A673 (cell line): ENCODE measurements around the gene OR8B3. TPM values are rescaled to one million over a fixed set of nuclear protein-coding genes. Genes with fewer than 3 reads are reported as not detected.

Experiments
- Bru-seq: library from RNA; stranded (reverse); fragments of 400-500 nt; gene quantifications from one replicate; lab custom pipeline; 2021; lab: Mats Ljungman, UMichigan
- BruChase-seq, 2 experiments: library from RNA; stranded (reverse); fragments of 400-500 nt; gene quantifications; one replicate each; lab custom pipeline; 2021; lab: Mats Ljungman, UMichigan
- BruUV-seq: library from RNA; stranded (reverse); fragments of 400-500 nt; replicated peaks from 2 replicates; lab custom pipeline; 2021; lab: Mats Ljungman, UMichigan
- CTCF ChIA-PET: fragments of 300-600 bp; sonication (Branson Sonifier 250); formaldehyde crosslinking; loops from one replicate; lab custom pipeline; 2022; ENCODE audit warnings: antibody characterized with exemption; lab: Charles Lee
- POLR2A ChIA-PET: fragments of 300-600 bp; sonication (Branson Sonifier 250); formaldehyde crosslinking; loops from one replicate; lab custom pipeline; 2022; ENCODE audit warnings: antibody characterized with exemption; ENCODE audit not compliant: low non-redundant PET; lab: Charles Lee
- DNase-seq: peaks from one replicate; pipeline ENCODE4 v3.0.0-alpha.2; 2015; ENCODE audit warnings: low spot score
- H3K27ac ChIP-seq: fragments of 200-600 bp; sonication (generic); 2 replicates; pipeline ENCODE4 v1.5.1; 2016; ENCODE audit warnings: mixed run types, low read depth, mild to moderate bottlenecking, mixed read lengths, antibody characterized with exemption, low read length; ENCODE audit not compliant: poor library complexity, severe bottlenecking
- H3K27me3 ChIP-seq: fragments of 200-600 bp; sonication (generic); replicated peaks from 2 replicates; pipeline ENCODE4 v1.6.1; 2017; ENCODE audit warnings: mixed run types, low read depth, mild to moderate bottlenecking, mixed read lengths, antibody characterized with exemption, low read length; ENCODE audit not compliant: insufficient read depth, poor library complexity
- H3K36me3 ChIP-seq: fragments of 200-600 bp; sonication (generic); 2 replicates; pipeline ENCODE4 v1.6.1; 2016; ENCODE audit warnings: mixed run types, mild to moderate bottlenecking, mixed read lengths, antibody characterized with exemption, low read length; ENCODE audit not compliant: insufficient read depth, poor library complexity, severe bottlenecking
- H3K4me1 ChIP-seq: fragments of 200-600 bp; sonication (generic); 2 replicates; pipeline ENCODE4 v1.6.1; 2017; ENCODE audit warnings: mixed run types, mild to moderate bottlenecking, mixed read lengths, antibody characterized with exemption, low read length; ENCODE audit not compliant: insufficient read depth, poor library complexity, severe bottlenecking
- H3K4me3 ChIP-seq: fragments of 200-600 bp; sonication (generic); 2 replicates; pipeline ENCODE4 v1.5.1; 2016; ENCODE audit warnings: low read depth, mixed run types, mild to moderate bottlenecking, mixed read lengths, low read length; ENCODE audit not compliant: poor library complexity, severe bottlenecking
- H3K9me3 ChIP-seq: fragments of 200-600 bp; sonication (generic); 2 replicates; pipeline ENCODE4 v1.6.1; 2016; ENCODE audit warnings: mixed run types, low read depth, mild to moderate bottlenecking, mixed read lengths, antibody characterized with exemption, low read length; ENCODE audit not compliant: poor library complexity, severe bottlenecking
- EZH2 ChIP-seq: fragments of 200-600 bp; sonication (generic); IDR thresholded peaks from 2 replicates; pipeline ENCODE4 v1.6.1; 2017; ENCODE audit warnings: borderline replicate concordance, low read depth, mild to moderate bottlenecking, mixed read lengths, antibody characterized with exemption, low read length; ENCODE audit not compliant: poor library complexity, severe bottlenecking
- intact Hi-C: fragments of 100-400 bp; cut with micrococcal nuclease; formaldehyde crosslinking; loops from one replicate; pipeline ENCODE4 v1.10.0; 2022; ENCODE audit not compliant: unreplicated experiment
- long read RNA-seq: library from polyadenylated mRNA; stranded (forward); transcript quantifications from one replicate; pipeline ENCODE4 v2.0.0, GENCODE V29; 2022
- total RNA-seq: library from RNA; stranded (reverse); gene quantifications from 2 replicates; pipeline ENCODE4 v1.2.3, GENCODE V29; 2021
- TF ChIP-seq, protein P1 (sequence below): fragments of 300-800, 200-600 bp; sonication (generic); conservative IDR thresholded peaks from 2 replicates; pipeline ENCODE4 v1.5.1; 2017; ENCODE audit warnings: low read depth, mild to moderate bottlenecking, antibody characterized with exemption, low read length, moderate library complexity, mixed read lengths

The OR8B3 gene
- total RNA-seq (not detected in 2 replicates), Bru-seq, nascent RNA (not detected), BruChase-seq, experiment 1, labeled RNA remaining after a 2-hour chase (not detected), BruChase-seq, experiment 2, labeled RNA remaining after a 6-hour chase (not detected)
- long read RNA-seq: 0 reads

DNA sequence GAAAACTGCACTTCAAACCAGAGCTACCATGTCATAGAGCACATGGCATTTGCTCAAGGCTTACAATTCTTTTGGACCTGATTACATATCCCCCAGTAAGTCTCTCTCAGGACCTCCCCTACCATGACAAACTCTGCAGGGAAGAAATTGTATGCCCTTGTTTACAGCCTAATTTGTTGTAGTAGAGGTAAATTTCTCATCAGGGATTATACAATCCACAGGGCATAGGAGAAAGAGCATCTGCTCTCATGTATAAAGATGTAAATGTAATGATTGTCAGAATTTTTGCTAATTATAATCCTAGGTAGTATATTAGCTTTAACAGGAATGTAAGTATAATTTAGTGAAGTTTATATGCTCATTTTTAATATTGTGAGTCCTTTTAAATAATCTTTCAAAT, at the start of gene OR8B3:
TSS of gene OR8B3 (minus strand) at position 101 of the 400 bp plus-strand sequence. CDS start 1,673 bp downstream, outside the sequence.
- H3K4me1 ChIP-seq: no peaks in the 10 kb centered on the region
- H3K27me3 ChIP-seq: no peaks in the 10 kb centered on the region
- TF ChIP-seq, protein P1, sequence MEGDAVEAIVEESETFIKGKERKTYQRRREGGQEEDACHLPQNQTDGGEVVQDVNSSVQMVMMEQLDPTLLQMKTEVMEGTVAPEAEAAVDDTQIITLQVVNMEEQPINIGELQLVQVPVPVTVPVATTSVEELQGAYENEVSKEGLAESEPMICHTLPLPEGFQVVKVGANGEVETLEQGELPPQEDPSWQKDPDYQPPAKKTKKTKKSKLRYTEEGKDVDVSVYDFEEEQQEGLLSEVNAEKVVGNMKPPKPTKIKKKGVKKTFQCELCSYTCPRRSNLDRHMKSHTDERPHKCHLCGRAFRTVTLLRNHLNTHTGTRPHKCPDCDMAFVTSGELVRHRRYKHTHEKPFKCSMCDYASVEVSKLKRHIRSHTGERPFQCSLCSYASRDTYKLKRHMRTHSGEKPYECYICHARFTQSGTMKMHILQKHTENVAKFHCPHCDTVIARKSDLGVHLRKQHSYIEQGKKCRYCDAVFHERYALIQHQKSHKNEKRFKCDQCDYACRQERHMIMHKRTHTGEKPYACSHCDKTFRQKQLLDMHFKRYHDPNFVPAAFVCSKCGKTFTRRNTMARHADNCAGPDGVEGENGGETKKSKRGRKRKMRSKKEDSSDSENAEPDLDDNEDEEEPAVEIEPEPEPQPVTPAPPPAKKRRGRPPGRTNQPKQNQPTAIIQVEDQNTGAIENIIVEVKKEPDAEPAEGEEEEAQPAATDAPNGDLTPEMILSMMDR: no peak
- no peak for TF ChIP-seq EZH2
- H3K36me3 ChIP-seq: no peaks in the 10 kb centered on the region
- H3K9me3 ChIP-seq: no peaks in the 10 kb centered on the region
- ChIA-PET POLR2A (no interaction called here), CTCF (no interaction called here)
- DNase-seq: no peak
- H3K4me3 ChIP-seq: no peak within 1 kb of the TSS
- intact Hi-C loops: no loop called here
- H3K27ac ChIP-seq: no peak within 1 kb of the TSS
- BruUV-seq: no TSS peak

DNA sequence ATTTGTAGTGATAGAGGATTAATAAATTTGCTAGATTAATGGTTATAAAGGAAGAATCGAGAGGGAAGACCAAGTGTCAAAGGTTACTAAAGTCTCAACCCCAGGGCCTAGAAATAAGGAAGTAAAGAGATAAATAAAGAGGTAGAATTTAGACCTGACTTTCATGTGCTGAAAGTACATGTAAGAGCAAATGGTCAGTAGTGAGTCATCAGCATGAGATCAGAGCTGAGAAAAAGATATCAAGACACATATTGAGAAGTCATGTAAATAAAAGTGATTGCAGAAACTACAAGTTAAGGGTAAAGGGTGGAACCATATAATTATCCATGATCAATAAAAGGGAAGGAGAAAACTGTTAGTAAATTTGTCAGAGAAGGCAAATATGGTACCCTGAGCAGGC, 48.1 kb upstream of the OR8B3 start:
- ChIA-PET POLR2A (no interaction called here), CTCF (no interaction called here)
- Histone ChIP-seq H3K4me1 (no peaks in the 10 kb centered on the region), H3K4me3 (no peak overlapping the region), H3K9me3 (no peaks in the 10 kb centered on the region), H3K27ac (no peak overlapping the region), H3K36me3 (no peaks in the 10 kb centered on the region), H3K27me3 (no peaks in the 10 kb centered on the region)
- no peak for TF ChIP-seq EZH2
- TF ChIP-seq, protein P1: no peak
- intact Hi-C loops: no loop called here
- no peak for DNase-seq
- BruUV-seq: no TSS peak

- intact Hi-C loops: no loop called here
- TF ChIP-seq, protein P1: no peak
- BruUV-seq: no TSS peak
- Histone ChIP-seq H3K36me3 (no peaks in the 10 kb centered on the region), H3K4me3 (no peak within 1 kb of the TSS), H3K27me3 (no peaks in the 10 kb centered on the region), H3K27ac (no peak within 1 kb of the TSS), H3K9me3 (no peaks in the 10 kb centered on the region), H3K4me1 (no peaks in the 10 kb centered on the region)
- DNase-seq: no peak
- ChIA-PET POLR2A (no interaction called here), CTCF (no interaction called here)
These were observed 46.9 kb upstream of the OR8B3 start, which contains the start of gene OR8B8 for GRCh38 chr11:124445646-124446150. Gene OR8B8 (minus strand): TSS chr11:124445696. CDS start chr11:124441085, 4,611 bp downstream.
